Adipocyte (in vitro differentiated cells): ENCODE results near the gene SCNN1A.
A peak's percentile ranks its signal among the peaks of the same experiment; 100 is the strongest.
"Not testable (repeated sequence)": the region's sequence is repeated elsewhere in the genome, so short reads cannot be mapped to it uniquely, and the experiment has no call there.

Source experiments
- DNase-seq: peaks from one replicate; pipeline ENCODE4 v3.0.0-alpha.2; 2015; ENCODE audit warnings: low read depth
- H3K27me3 ChIP-seq: replicated peaks from 2 replicates; pipeline ENCODE4 v1.7.0; 2013; ENCODE audit warnings: mild to moderate bottlenecking, low read length, moderate library complexity; ENCODE audit not compliant: control insufficient read depth, insufficient read depth
- H3K36me3 ChIP-seq: 2 replicates; pipeline ENCODE4 v1.7.0; 2013; ENCODE audit warnings: low read length, mild to moderate bottlenecking, moderate library complexity; ENCODE audit not compliant: control insufficient read depth, insufficient read depth, severe bottlenecking
- H3K4me1 ChIP-seq: 2 replicates; pipeline ENCODE4 v1.7.0; 2013; ENCODE audit warnings: mild to moderate bottlenecking, low read length, moderate library complexity; ENCODE audit not compliant: control insufficient read depth, insufficient read depth
- H3K4me3 ChIP-seq: 2 replicates; pipeline ENCODE4 v1.7.0; 2013; ENCODE audit warnings: mild to moderate bottlenecking, low read length, moderate library complexity
- H3K9ac ChIP-seq: 2 replicates; pipeline ENCODE4 v1.7.0; 2013; ENCODE audit warnings: mild to moderate bottlenecking, low read length, moderate library complexity
- H3K9me3 ChIP-seq: 2 replicates; pipeline ENCODE4 v1.7.0; 2013; ENCODE audit warnings: mild to moderate bottlenecking, low read length, moderate library complexity; ENCODE audit not compliant: control insufficient read depth

SCNN1A gene

DNA sequence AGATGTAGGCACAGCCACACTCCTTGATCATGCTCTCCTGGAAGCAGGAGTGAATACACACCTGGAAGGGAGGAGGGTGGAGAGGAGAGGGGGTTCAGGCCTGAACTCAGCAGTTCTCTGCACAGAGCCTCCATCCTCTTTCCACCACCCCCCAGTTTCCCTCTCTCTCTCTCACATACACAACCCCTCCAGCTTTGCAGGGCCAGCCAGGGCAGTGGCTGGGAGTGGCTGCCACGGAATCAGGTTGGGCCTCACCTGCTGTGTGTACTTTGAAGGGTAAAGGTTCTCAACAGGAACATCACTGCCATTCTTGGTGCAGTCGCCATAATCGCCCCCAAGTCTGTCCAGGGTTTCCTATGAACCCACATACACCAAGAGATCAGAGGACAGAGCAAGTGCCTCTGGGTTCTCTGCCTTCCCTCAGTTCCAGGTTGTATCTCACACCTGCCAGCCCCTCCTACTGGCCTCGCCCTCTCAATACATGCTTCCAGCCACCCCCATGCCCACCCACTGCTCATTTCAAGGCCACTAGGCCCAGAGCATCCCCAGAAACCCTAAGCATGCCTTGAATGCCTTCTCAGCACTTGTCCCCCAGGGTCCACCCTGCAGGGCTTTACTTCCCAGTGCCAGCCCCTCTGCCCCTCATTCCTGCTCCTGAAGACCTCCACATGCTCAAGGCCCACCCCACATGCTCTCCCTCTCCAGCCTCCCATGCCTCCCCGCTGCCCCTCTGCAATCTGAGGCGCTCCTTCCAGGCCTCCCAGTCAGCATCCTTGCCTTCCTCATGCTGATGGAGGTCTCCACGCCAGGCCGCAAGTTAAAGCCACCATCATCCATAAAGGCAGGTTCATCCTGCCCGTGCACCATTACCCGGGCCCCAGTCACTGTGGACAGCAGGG, 20.6 kb downstream of the SCNN1A start:
- H3K4me3 ChIP-seq, result no peak overlapping the region
- no peaks in the 10 kb centered on the region for H3K36me3 ChIP-seq
- DNase-seq, result no peak
- H3K9ac ChIP-seq, result no peak overlapping the region
- H3K4me1 ChIP-seq, result peaks cover 6% of the 10 kb centered on the region
- H3K9me3 ChIP-seq, result no peaks in the 10 kb centered on the region
- H3K27me3 ChIP-seq, result peaks cover 11% of the 10 kb centered on the region

DNA sequence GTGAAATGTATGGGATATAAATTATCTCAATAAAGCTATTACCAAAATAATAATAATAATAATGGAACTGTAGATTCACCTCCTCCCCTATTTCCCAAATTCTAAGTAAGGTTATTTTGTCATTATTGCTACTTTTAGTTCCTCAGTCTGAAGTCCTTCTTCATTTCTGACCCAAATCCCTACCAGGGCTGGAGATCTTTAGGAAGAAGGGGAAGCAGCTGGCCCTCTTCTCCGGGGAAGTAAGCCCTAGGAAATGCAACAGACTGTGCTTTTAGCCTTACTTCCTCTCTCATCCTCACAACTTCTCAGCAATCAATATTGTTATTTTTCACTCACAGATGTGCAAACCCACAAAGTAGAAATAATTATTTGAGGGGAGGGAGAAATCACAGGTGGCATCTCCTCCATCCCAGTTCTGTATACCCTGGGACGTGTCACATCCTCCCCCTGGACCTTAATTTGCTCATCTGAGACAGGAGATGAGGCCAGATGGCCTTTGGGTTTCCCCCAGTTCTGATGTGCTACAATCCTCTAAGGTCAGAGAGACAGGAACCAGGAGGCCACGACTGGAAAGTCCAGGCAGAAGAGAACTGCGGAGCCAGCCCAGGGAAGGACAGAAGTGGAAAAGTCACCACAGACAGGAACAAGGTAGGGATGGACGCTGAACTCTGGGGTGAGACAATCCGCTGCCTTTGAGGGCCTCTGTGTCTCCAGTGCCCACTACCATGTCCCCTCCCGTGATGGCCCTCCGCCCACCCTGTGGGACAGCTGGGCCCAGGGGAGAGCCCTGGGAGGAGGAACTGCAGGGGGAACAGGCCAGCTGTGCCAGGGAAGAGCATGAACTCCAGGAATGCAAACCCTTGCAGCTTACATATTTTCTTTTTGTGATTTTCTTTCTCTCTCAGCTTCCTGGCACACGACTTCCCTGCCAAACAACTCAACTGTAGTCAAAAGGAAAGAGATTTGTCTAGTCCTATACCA, 22.9 kb downstream of the SCNN1A start:
- Histone ChIP-seq H3K9me3 (no peaks in the 10 kb centered on the region), H3K4me1 (peaks cover 13% of the 10 kb centered on the region), H3K36me3 (no peaks in the 10 kb centered on the region), H3K27me3 (peaks cover 11% of the 10 kb centered on the region), H3K4me3 (no peak overlapping the region), H3K9ac (no peak overlapping the region)
- DNase-seq, result peak; percentile 44

DNA sequence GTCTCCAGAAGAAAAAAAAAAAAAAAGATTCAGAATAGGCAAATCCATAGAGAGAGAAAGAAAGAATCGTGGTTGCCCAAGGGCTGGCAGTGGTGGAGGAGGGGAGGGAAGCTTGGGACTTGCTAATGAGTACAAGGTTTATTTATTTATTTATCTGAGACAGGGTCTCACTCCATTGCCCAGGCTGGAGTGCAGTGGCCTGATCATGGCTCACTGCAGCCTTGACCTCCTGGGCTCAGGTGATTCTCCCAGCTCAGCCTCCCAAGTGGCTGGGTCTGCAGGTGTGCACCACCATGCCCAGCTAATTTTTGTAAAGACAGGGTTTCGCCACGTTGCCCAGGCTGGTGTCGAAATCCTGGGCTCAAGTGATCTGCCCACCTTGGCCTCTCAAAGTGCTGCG, 23.7 kb downstream of the SCNN1A start:
- H3K4me3 ChIP-seq, result no peak overlapping the region
- no peaks in the 10 kb centered on the region for H3K36me3 ChIP-seq
- H3K4me1 ChIP-seq, result peaks cover 20% of the 10 kb centered on the region
- DNase-seq, result no peak
- no peak overlapping the region for H3K9ac ChIP-seq
- no peaks in the 10 kb centered on the region for H3K9me3 ChIP-seq
- peaks cover 11% of the 10 kb centered on the region for H3K27me3 ChIP-seq

DNA sequence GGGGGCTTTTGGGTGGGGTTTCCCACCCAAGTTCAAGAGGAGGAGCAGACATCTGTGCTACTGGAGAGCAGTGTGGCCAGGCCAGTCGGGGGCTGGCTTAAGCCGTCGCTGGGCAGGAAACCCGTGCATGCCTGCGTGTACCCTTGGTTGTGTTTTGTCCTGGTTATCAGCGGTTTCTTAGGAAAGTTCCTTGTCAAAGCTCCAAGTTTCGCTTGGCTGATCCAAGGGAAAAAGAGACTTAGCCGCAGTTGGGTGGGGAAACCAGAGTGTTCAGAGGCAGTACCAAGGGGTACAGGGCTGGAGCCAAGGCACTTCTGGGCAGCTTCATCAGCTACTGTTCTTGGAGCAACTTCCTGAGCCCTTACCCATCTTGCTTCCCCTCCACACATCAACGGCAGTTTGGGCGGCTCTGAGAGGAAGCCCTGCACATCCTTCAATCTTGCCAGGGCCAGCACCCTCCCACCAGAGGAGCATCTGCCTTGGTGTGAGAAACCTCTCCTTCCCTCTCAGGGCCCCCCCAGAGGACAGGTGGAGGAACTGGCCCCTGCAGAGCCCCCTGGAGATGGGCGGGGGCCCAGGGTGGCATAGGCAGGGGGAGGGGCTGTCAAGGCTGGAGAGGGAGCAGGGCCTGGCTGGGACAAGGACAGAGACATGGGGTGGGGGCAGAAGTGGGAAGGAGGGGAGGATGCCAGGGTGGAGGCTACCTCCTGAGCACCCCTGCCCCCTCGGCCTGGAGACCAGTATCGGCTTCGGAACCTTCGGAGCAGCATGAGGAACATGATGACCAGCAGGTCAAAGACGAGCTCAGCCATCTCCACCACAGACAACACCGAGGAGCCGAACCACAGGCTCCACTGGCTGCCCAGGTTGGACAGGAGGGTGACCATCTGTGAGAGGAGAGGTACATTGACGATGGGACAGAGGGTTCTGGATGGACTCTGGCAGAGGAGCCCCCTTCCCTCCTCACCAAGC, 27.7 kb downstream of the SCNN1A start:
- no peaks in the 10 kb centered on the region for H3K27me3 ChIP-seq

DNA sequence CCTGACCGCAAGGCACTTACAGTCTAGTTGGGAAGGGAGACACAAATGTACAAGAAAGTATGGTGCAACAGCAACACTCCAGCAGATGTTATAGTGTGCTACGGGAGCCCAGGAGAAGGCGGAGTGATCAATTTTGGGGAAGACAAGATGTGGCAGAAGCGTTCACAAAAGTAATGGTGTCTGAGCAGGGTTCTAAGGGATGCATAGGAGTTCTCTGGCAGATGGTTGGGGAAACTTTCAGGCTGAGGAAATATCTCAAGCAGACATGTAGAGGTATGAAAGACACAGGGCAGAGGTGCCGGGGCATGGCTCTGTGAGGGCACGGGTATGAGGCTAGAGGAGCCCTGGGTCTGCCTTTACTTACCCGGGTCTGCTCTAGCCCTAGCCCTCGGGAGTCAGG, 28.4 kb downstream of the SCNN1A start:
- no peak for DNase-seq
- H3K27me3 ChIP-seq, result no peaks in the 10 kb centered on the region
- H3K36me3 ChIP-seq, result no peaks in the 10 kb centered on the region
- H3K9me3 ChIP-seq, result no peaks in the 10 kb centered on the region
- peaks cover 46% of the 10 kb centered on the region for H3K4me1 ChIP-seq
- H3K9ac ChIP-seq, result peak overlapping the region; percentile 22
- no peak overlapping the region for H3K4me3 ChIP-seq

More for the DNA sequence above, 27.7 kb downstream of the SCNN1A start:
- Histone ChIP-seq H3K4me3 (peak overlapping the region; percentile 23), H3K36me3 (no peaks in the 10 kb centered on the region), H3K9me3 (no peaks in the 10 kb centered on the region), H3K9ac (peak overlapping the region; percentile 22), H3K4me1 (peaks cover 40% of the 10 kb centered on the region)
- no peak for DNase-seq

DNA sequence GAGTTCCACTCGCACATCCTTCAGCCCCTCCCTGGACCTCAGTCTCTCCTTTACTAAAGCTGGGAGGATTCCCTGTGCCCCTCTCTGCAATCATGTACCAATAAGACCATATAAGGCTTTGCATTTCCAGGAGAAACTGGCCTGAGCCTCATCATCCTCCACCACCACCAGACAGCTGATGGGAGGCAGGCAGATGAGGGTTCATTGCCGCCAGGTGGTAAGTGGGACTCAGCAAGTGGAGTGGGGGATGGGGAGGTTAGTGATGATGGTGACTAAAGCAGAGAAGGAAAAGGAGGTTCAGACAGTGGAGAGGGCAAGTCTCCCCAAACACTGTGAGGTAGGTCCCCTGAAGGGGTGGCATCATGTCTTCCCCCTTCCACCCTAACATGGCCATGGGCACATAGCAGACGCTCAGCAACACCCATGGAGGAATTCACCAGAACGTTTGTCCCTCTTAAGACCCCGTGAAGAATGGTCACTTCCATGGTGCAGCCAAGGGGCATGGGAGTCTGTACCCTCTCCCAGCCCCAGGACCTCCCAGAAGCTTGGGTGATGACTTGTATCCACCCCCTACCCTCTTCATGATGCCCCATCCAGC, 29.0 kb downstream of the SCNN1A start:
- Histone ChIP-seq H3K9ac (no peak overlapping the region), H3K27me3 (no peaks in the 10 kb centered on the region), H3K9me3 (no peaks in the 10 kb centered on the region), H3K4me3 (no peak overlapping the region), H3K36me3 (no peaks in the 10 kb centered on the region), H3K4me1 (peaks cover 46% of the 10 kb centered on the region)
- DNase-seq, result no peak

DNA sequence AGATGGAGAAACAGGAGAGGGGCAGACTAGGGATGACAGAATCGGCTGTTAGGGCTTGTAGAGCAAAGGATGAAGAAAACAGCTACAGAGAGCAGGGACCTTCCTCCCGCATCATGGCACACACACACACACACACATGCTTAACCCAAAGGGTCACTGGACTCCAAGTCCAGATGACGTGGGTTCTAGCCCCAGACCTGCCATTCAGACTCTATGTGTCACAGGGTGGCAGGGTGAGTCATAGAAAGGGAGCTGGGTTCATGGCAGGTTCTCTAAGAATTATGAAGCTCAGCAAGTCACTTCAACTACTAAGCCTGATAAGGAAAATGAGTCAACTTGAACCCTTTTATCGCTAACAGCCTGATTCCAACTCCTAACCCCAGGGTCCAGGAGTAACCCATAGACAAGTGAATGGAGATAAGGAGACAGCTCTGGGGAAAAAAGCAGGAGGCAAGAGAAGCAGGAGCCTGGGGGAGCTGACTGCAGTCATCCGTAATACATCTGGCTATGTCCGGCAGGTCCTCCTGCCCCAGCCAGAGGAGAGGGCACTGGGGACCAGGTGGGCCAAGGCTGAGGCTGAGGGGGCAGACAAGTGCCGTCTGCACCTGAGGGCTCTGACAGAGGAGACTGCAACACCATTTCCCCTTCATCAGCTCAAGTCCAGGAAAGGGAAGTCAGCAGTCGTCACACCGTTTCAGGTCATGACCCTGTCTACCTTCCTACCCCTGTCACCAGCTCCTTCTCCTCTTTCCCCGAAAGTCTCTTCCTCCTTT, 29.9 kb downstream of the SCNN1A start:
- Histone ChIP-seq H3K4me3 (no peak overlapping the region), H3K9ac (no peak overlapping the region), H3K9me3 (no peaks in the 10 kb centered on the region), H3K36me3 (no peaks in the 10 kb centered on the region), H3K27me3 (no peaks in the 10 kb centered on the region), H3K4me1 (peaks cover 46% of the 10 kb centered on the region)
- DNase-seq, result peak; percentile 76

DNA sequence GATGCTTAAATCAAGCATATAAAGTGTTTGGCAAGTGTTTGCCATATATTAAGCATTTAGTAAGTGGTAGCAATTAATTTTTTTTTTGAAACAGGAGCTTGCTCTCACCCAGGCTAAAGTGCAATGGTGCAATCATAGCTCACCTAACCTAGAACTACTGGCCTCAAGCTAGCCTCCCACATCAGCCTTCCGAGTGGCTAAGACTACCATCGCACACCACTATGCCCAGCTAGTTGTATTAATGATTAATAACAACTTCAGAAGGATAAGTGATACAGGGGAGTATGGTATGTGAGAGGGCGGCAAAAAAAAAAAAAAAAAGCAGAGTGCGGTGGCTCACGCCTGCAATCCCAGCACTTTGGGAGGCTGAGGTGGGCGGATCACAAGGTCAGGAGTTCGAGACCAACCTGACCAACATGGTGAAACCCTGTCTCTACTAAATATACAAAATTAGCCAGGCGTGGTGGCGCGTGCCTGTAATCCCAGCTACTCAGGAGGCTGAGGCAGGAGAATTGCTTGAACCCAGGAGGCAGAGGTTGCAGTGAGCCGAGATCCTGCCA, 31.2 kb downstream of the SCNN1A start:
- not testable (repeated sequence) for H3K9ac ChIP-seq, H3K4me3 ChIP-seq, H3K9me3 ChIP-seq, DNase-seq, H3K36me3 ChIP-seq, H3K27me3 ChIP-seq
- H3K4me1 ChIP-seq, result peaks cover 48% of the 10 kb centered on the region

DNA sequence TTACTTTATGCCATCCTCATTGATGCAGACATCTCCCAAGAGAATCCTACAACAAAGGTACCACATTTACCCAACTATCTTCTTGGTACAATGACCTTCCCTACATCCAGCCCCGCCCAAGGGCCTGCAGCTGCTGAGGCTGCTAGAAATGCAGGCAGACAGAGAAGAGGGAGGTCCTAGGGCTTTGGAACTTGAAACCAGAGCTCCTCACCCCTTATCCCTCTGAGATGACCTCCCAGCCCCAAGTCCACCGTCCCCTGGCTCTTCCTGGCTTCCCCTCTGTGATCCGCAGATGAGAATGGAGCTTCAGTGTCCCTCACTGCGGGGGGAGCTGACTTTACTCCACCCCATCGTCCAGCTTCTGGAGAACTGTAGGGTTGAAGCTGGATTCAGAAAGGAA, 31.8 kb downstream of the SCNN1A start:
- Histone ChIP-seq H3K4me1 (peaks cover 55% of the 10 kb centered on the region), H3K36me3 (peaks cover 7% of the 10 kb centered on the region), H3K4me3 (no peak overlapping the region), H3K27me3 (no peaks in the 10 kb centered on the region), H3K9me3 (no peaks in the 10 kb centered on the region), H3K9ac (peak overlapping the region; percentile 100)
- no peak for DNase-seq
